ENCODE measurements around the gene NELFA. TPM values are rescaled to one million over a fixed set of nuclear protein-coding genes. Genes with fewer than 3 reads are reported as not detected.

Gene NELFA
- total and polyA plus RNA-seq, 11 donors, result 8.1 to 14.9 (median 10.4) TPM

DNA sequence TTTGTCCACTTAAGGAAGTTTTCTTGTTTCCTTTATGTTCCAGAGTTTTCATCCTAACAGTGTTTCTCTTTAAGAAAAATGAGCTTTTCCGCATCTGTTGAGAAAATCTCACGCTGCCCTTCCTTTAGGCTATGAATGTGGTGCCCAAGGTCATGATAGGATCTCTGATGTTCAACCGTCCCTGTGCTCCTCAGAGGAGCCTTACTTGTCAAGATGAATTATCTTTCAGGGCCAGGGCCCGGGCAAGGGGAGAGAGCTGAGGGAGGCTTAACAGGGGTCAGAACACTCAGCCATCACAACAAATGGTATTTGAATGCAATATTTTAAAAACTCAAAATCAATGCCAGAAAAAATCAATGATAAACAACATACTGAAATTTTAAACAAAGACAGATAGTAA is 6.2 kb upstream of the NELFA start:
- no peaks in the 10 kb centered on the region for H3K36me3 ChIP-seq
- no peaks in the 10 kb centered on the region for H3K27me3 ChIP-seq
- no peak for ATAC-seq
- TF ChIP-seq, protein P1, sequence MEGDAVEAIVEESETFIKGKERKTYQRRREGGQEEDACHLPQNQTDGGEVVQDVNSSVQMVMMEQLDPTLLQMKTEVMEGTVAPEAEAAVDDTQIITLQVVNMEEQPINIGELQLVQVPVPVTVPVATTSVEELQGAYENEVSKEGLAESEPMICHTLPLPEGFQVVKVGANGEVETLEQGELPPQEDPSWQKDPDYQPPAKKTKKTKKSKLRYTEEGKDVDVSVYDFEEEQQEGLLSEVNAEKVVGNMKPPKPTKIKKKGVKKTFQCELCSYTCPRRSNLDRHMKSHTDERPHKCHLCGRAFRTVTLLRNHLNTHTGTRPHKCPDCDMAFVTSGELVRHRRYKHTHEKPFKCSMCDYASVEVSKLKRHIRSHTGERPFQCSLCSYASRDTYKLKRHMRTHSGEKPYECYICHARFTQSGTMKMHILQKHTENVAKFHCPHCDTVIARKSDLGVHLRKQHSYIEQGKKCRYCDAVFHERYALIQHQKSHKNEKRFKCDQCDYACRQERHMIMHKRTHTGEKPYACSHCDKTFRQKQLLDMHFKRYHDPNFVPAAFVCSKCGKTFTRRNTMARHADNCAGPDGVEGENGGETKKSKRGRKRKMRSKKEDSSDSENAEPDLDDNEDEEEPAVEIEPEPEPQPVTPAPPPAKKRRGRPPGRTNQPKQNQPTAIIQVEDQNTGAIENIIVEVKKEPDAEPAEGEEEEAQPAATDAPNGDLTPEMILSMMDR (IDR thresholded peaks at IDR 0.05), result no peak
- TF ChIP-seq POLR2A (IDR thresholded peaks at IDR 0.05), result no peak
- H3K9me3 ChIP-seq, result no peaks in the 10 kb centered on the region
- WGBS, 4 donors, result 81 to 87% (median 86%) methylated on average over 4 of the region's 4 CpGs
- no peak for DNase-seq
- intact Hi-C loops (cut with DNase I), result no loop called here
- no peak overlapping the region for H3K4me3 ChIP-seq
- no peak overlapping the region for H3K27ac ChIP-seq
- peaks cover 0 to 7% (median under 1%) of the 10 kb centered on the region in 12 donors for H3K4me1 ChIP-seq

DNA sequence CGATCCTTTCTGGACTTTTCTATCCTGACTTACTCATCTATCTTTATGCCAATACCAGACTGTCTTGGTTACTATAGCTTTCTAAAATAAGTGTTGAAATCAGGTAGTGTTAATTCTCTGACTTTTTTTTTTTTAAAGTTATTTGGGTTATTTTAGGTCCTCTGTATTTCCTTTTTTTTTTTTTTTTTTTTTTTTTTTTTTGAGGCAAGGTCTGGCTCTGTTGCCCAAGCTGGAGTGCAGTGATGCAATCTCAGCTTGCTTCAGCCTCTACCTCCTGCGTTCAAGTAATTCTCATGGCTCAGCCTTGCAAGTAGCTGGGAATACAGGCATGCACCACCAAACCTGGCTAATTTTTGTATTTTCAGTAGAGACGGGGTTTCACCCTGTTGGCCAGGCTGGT is 2.8 kb upstream of the NELFA start:
- Histone ChIP-seq H3K9me3 (no peaks in the 10 kb centered on the region), H3K36me3 (peaks cover 0 to 7% (median 0%) of the 10 kb centered on the region in 9 donors), H3K27ac (no peak overlapping the region), H3K4me3 (no peak overlapping the region), H3K27me3 (no peaks in the 10 kb centered on the region), H3K4me1 (peaks cover 0 to 28% (median 13%) of the 10 kb centered on the region in 12 donors)
- no peak for ATAC-seq
- no peak for DNase-seq
- WGBS, 4 donors, result 87 to 91% (median 88%) methylated on average over 3 of the region's 3 CpGs
- intact Hi-C loops (cut with DNase I), result no loop called here
- TF ChIP-seq, protein P1 (IDR thresholded peaks at IDR 0.05), result no peak
- no peak for TF ChIP-seq POLR2A (IDR thresholded peaks at IDR 0.05)

DNA sequence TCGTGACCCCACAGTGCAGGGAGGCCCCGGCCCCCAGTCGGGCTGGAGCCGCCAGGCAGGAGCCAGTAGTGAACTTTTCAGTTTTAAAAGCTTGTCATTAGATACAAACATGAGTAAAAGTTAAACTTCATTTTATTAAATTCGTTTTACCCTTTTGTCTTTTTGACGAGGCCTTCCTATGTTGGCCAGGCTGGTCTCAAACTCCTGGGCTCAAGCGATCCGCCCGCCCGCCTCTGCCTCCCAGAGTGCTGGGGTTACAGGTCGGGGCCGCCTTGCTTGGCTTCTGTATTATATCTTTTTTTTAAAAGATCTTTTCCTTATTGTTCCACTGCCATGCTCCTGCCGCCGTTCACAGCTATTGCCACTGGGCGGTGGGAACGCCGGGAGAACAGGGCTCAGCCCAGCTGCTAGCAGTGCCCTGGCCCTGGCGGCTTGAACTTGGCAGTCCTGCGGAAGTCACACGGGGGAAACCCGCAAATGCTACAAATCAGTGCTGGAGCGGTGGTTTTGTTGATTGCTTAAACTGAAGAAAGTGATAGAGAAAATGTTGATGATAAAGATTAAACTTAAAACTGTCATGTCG is 968 bp upstream of the NELFA start:
- Histone ChIP-seq H3K36me3 (peaks cover 0 to 25% (median 5%) of the 10 kb centered on the region in 9 donors), H3K9me3 (no peaks in the 10 kb centered on the region), H3K4me3 (peak overlapping the region; percentile 60 to 100 (median 96)), H3K27ac (peak overlapping the region; percentile 95 to 100 (median 99)), H3K27me3 (no peaks in the 10 kb centered on the region), H3K4me1 (peaks cover 0 to 32% (median 16%) of the 10 kb centered on the region in 12 donors)
- ATAC-seq (peak in 3 of 4 donors; percentile 40 to 57 (median 45)), DNase-seq (peak in 4 of 5 donors; percentile 32 to 71 (median 50))
- no peak for TF ChIP-seq POLR2A (IDR thresholded peaks at IDR 0.05)
- TF ChIP-seq, protein P1 (IDR thresholded peaks at IDR 0.05), result peak in 3 of 12 donors; percentile 10 to 35 (median 16)
- intact Hi-C loops (cut with DNase I), result no loop called here
- 9 to 19% (median 12%) methylated on average over 23 of the region's 23 CpGs for WGBS, 4 donors

DNA sequence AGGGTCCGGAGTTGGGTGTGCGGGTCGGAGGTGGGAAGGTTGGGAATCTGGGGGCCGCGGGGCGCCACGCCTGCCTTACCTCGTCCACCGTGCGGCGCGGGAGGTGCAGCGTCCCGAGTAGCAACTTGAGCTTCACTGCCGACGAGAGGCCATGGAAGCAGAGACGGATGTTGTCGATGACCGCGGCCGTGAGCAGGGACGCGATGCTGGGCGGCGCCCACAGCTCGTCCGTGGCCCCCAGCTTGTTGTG is 178 bp downstream of the NELFA start:
- no peak for DNase-seq

More for the DNA sequence above, 178 bp downstream of the NELFA start:
- no peaks in the 10 kb centered on the region for H3K9me3 ChIP-seq
- H3K4me3 ChIP-seq, result peak overlapping the region; percentile 60 to 100 (median 96)
- no peaks in the 10 kb centered on the region for H3K27me3 ChIP-seq
- H3K4me1 ChIP-seq, result peaks cover 0 to 32% (median 16%) of the 10 kb centered on the region in 12 donors
- H3K36me3 ChIP-seq, result peaks cover 0 to 32% (median 10%) of the 10 kb centered on the region in 9 donors
- peak in 3 of 4 donors; percentile 3 to 38 (median 20) for ATAC-seq
- H3K27ac ChIP-seq, result peak overlapping the region; percentile 95 to 100 (median 99)
- TF ChIP-seq, protein P1 (IDR thresholded peaks at IDR 0.05), result no peak
- TF ChIP-seq POLR2A (IDR thresholded peaks at IDR 0.05), result no peak
- WGBS, 4 donors, result 0 to 1% (median 1%) methylated on average over 23 to 27 of the region's 27 CpGs
- intact Hi-C loops (cut with DNase I), result no loop called here

All from heart left ventricle (tissue), 16 donors.